ENCODE data around the gene RERE. TPM values are rescaled to one million over a fixed set of nuclear protein-coding genes. Genes with fewer than 3 reads are reported as not detected.

RERE gene
- total RNA-seq, 1 donor from 2014 or later, result 88.5 TPM

- no peak for DNase-seq
- H3K36me3 ChIP-seq, result no peaks in the 10 kb centered on the region
- peaks cover 49% of the 10 kb centered on the region for H3K4me1 ChIP-seq
- H3K27ac ChIP-seq, result no peak overlapping the region
- H3K27me3 ChIP-seq (ENCODE audit: low read depth), result no peaks in the 10 kb centered on the region
- ATAC-seq, result no peak
- no peak overlapping the region for H3K4me3 ChIP-seq
- intact Hi-C loops (cut with DNase I), result no loop called here
- TF ChIP-seq CTCF (IDR thresholded peaks at IDR 0.05), result no peak
- no peaks in the 10 kb centered on the region for H3K9me3 ChIP-seq
Observed at GRCh38 chr1:8467308-8467707, 350.1 kb downstream of the RERE start.

DNA sequence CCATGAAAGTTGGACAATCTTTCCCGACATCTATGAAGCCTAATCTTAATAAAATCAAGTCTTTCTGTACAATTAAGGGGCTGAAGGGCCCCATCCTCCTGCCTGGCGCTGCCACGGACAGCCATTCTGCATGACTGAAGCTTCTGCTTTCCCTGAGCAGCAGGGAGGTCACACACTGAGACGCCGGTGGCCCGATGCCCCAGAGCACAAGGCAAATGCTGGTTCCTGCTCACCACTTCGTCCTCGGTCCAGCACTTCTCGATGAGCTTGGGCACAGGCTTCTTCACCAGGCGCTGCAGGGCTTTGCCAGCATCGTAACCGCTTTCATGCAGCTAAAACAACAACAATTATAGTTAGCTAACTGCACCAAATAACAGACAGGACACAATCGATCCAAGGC is 351.7 kb downstream of the RERE start:
- no peaks in the 10 kb centered on the region for H3K36me3 ChIP-seq
- H3K4me3 ChIP-seq, result no peak overlapping the region
- ATAC-seq (no peak), DNase-seq (no peak)
- no peaks in the 10 kb centered on the region for H3K9me3 ChIP-seq
- H3K27ac ChIP-seq, result peak overlapping the region; percentile 60
- intact Hi-C loops (cut with DNase I), result no loop called here
- TF ChIP-seq CTCF (IDR thresholded peaks at IDR 0.05), result no peak
- H3K4me1 ChIP-seq, result peaks cover 64% of the 10 kb centered on the region
- no peaks in the 10 kb centered on the region for H3K27me3 ChIP-seq (ENCODE audit: low read depth)

DNA sequence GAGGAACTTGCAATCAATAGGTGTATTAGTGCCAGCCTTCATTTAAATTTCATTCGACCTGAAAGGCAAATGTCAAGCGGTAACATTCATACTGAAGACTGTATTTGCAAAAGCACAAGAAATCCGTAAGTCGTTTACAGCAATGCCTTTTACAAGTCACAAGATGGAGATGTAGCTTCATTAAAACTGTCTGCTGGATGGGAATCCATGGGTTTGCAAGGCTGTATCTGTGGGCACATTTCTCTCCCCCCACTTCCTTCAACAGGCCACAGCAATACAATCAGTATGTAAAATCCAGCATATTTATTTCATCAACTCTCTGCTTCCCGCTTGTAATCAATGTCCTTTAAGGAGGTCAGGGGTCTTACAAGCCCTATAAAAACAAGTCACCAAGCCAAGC is 352.4 kb downstream of the RERE start:
- intact Hi-C loops (cut with DNase I), result no loop called here
- TF ChIP-seq CTCF (IDR thresholded peaks at IDR 0.05), result peak; percentile 12
- peaks cover 64% of the 10 kb centered on the region for H3K4me1 ChIP-seq
- H3K27me3 ChIP-seq (ENCODE audit: low read depth), result no peaks in the 10 kb centered on the region
- ATAC-seq, result peak in 1 of 2 donors; percentile 15
- peak overlapping the region; percentile 75 for H3K27ac ChIP-seq
- no peak for DNase-seq
- H3K9me3 ChIP-seq, result no peaks in the 10 kb centered on the region
- no peaks in the 10 kb centered on the region for H3K36me3 ChIP-seq
- H3K4me3 ChIP-seq, result no peak overlapping the region

- no peak overlapping the region for H3K4me3 ChIP-seq
- TF ChIP-seq CTCF (IDR thresholded peaks at IDR 0.05), result no peak
- peaks cover 64% of the 10 kb centered on the region for H3K4me1 ChIP-seq
- H3K9me3 ChIP-seq, result no peaks in the 10 kb centered on the region
- no peaks in the 10 kb centered on the region for H3K36me3 ChIP-seq
- ATAC-seq, result peak; percentile 89 to 91
- no peaks in the 10 kb centered on the region for H3K27me3 ChIP-seq (ENCODE audit: low read depth)
- DNase-seq, result peak; percentile 76
- H3K27ac ChIP-seq, result peak overlapping the region; percentile 75
- intact Hi-C loops (cut with DNase I), result no loop called here
Observed at GRCh38 chr1:8464377-8464776, 353.1 kb downstream of the RERE start.

DNA sequence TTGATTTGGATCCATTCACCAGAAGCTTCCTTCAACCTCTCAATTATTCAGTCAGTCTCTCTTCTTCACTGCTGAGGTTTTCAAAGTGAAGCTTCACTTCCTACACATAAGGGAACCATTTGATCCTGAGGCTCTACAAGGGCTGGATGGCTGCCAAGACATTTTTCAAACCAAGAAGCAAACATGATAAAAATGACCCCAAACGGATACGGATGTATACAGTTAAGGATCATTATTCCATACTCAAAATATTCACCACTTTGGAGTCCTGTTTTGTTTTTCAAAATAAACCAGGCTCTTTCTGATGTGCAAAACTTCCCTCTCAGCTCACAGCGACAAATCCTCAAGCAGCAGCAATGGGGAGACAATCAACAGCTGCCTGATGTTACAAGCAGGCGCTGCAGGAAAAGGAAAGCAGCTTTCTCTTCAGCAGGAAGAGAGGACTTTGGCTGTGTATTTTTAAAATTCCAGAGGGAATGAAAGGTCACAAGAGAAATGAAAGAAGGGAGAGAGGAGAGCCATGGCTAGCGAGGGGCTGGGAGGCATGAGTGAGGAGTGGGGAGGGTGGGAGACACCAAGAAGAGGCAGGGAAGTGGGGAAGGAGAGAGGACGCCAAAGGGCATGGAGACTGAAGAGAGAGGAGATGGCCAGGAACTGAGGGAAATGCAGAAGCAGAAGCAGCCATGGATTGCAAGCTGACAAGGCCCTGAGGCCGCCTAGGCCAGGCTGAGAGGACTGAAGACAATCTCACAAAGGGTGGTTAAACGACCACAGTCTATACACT is 354.1 kb downstream of the RERE start:
- ATAC-seq (peak; percentile 44 to 50), DNase-seq (no peak)
- H3K27ac ChIP-seq, result peak overlapping the region; percentile 75
- no peaks in the 10 kb centered on the region for H3K27me3 ChIP-seq (ENCODE audit: low read depth)
- no peak for TF ChIP-seq CTCF (IDR thresholded peaks at IDR 0.05)
- H3K36me3 ChIP-seq, result no peaks in the 10 kb centered on the region
- no peak overlapping the region for H3K4me3 ChIP-seq
- H3K4me1 ChIP-seq, result peaks cover 64% of the 10 kb centered on the region
- intact Hi-C loops (cut with DNase I), result no loop called here
- H3K9me3 ChIP-seq, result no peaks in the 10 kb centered on the region

Measured in lower lobe of right lung (tissue), 2 donors.